Fibroblast of lung (primary cell): ENCODE measurements around the gene SAFB.

ENCODE experiments used
- CTCF ChIP-seq, 2 donors: IDR thresholded peaks in 1 of 2; conservative IDR thresholded peaks in 1 of 2; 1 replicate in 1 of 2; 2 replicates in 1 of 2; pipeline ENCODE4 v1.5.1; 2011 to 2012; ENCODE audit warnings: low read length in 2 of 2, control low read depth in 1 of 2, inconsistent platforms in 1 of 2, low read depth in 1 of 2, mild to moderate bottlenecking in 1 of 2
- EZH2 ChIP-seq: IDR thresholded peaks from 2 replicates; pipeline ENCODE4 v1.5.1; 2012; ENCODE audit warnings: low read length, control low read depth, mild to moderate bottlenecking; ENCODE audit errors: missing control alignments

- TF ChIP-seq CTCF (conservative IDR thresholded peaks at IDR 0.05 in 1 of 2, IDR thresholded peaks at IDR 0.05 in 1 of 2; ENCODE audit: low read depth in 1 of 2, low read length in 2 of 2) (no peak), EZH2 (no peak)
These were observed 72.2 kb downstream of the SAFB start for GRCh38 chr19:5694956-5695648.
